ENCODE data around the gene CES5A.

Gene CES5A

DNA sequence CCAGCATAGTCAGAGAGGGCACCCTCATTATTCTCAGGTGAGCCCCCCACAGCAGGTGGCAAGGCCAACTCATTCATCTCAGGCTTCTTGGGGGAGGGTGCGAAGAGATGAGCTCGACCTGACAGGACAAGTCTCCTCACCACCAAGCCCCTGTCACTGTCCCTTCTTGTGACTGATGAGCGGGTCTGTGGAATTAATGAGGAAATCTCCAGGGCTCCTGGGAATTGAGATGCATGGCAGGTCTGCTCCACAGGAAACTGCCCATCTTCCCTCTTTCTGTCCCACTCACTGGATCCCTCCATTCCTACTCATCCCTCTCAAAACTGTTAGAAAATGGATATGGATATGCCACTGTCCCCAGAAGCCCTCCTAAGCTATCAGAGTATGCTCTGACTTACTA is 32.5 kb upstream of the CES5A start:
- Histone ChIP-seq H3K36me3 (replicated peaks in 1 of 2; ENCODE audit: control insufficient read depth in 2 of 2, insufficient read depth in 2 of 2, low read length in 2 of 2) (no peaks in the 10 kb centered on the region), H3K9me3 (replicated peaks in 1 of 2; ENCODE audit: control insufficient read depth in 2 of 2, insufficient read depth in 1 of 2, low read depth in 1 of 2, low read length in 2 of 2) (no peaks in the 10 kb centered on the region), H2BK12ac (ENCODE audit: low read length) (no peak overlapping the region), H3K27me3 (ENCODE audit: control insufficient read depth in 3 of 3, insufficient read depth in 3 of 3, low read depth in 1 of 3, low read length in 3 of 3) (peaks cover 0 to 3% (median 0%) of the 10 kb centered on the region in 3 experiments), H2BK5ac (ENCODE audit: low read length) (no peak overlapping the region), H2BK15ac (ENCODE audit: low read length) (no peak overlapping the region), H3K4me3 (ENCODE audit: low read length in 2 of 2) (no peak overlapping the region), H3K23ac (ENCODE audit: low read depth, low read length, poor library complexity) (no peak overlapping the region), H3K4me2 (ENCODE audit: insufficient read depth, low read length, poor library complexity, severe bottlenecking) (no peak overlapping the region), H3K4me1 (ENCODE audit: control insufficient read depth in 2 of 2, insufficient read depth in 1 of 2, low read depth in 1 of 2, low read length in 2 of 2) (peaks cover 0 to 3% of the 10 kb centered on the region in 2 donors), H2AK5ac (ENCODE audit: low read depth, low read length) (no peak overlapping the region), H4K91ac (ENCODE audit: low read depth, low read length, poor library complexity) (no peak overlapping the region), H3K79me1 (ENCODE audit: low read depth, low read length) (no peaks in the 10 kb centered on the region), H2AFZ (ENCODE audit: low read length) (no peak overlapping the region), H3K9ac (ENCODE audit: low read depth, low read length, poor library complexity) (no peak overlapping the region), H3K14ac (ENCODE audit: low read length) (no peak overlapping the region), H3K27ac (replicated peaks; ENCODE audit: low read length) (no peak overlapping the region), H4K8ac (ENCODE audit: low read depth, low read length) (no peak overlapping the region), H2BK120ac (ENCODE audit: low read depth, low read length) (no peak overlapping the region), H3K18ac (ENCODE audit: low read length) (peak overlapping the region; percentile 29), H3K4ac (ENCODE audit: low read length) (no peak overlapping the region)
- WGBS, 2 donors (ENCODE audit: extremely low coverage in 2 of 2, insufficient read length in 2 of 2, insufficient replicate concordance in 1 of 2), result no CpG with 5 or more reads among the region's 3 CpGs
- DNase-seq (ENCODE audit: low spot score), result no peak

DNA sequence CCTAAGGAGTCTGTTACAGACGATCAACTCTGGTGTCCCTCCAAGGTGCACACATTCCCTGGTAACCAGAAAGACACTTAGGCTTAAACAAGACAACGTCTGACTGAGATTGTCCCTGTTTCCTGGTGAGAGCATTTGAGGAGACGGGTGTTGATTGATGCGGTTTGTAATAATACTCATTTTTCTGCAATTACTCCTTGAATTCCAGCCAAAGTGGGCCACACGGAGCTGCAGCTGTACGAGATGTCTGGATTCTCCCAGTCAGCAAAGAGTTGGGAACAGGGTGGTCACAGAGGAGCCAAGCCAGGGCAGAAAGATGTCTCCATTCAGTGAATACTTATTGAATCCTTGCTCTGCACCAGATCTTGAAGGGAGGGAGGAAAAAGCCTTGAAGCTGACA is 30.9 kb upstream of the CES5A start:
- Histone ChIP-seq H4K8ac (ENCODE audit: low read depth, low read length) (no peak overlapping the region), H4K91ac (ENCODE audit: low read depth, low read length, poor library complexity) (no peak overlapping the region), H3K4me1 (ENCODE audit: control insufficient read depth in 2 of 2, insufficient read depth in 1 of 2, low read depth in 1 of 2, low read length in 2 of 2) (peaks cover 0 to 2% of the 10 kb centered on the region in 2 donors), H2AK5ac (ENCODE audit: low read depth, low read length) (no peak overlapping the region), H2BK120ac (ENCODE audit: low read depth, low read length) (no peak overlapping the region), H3K14ac (ENCODE audit: low read length) (no peak overlapping the region), H2BK12ac (ENCODE audit: low read length) (no peak overlapping the region), H2BK15ac (ENCODE audit: low read length) (no peak overlapping the region), H3K27me3 (ENCODE audit: control insufficient read depth in 3 of 3, insufficient read depth in 3 of 3, low read depth in 1 of 3, low read length in 3 of 3) (no peaks in the 10 kb centered on the region), H3K4me3 (ENCODE audit: low read length in 2 of 2) (no peak overlapping the region), H2BK5ac (ENCODE audit: low read length) (no peak overlapping the region), H3K4me2 (ENCODE audit: insufficient read depth, low read length, poor library complexity, severe bottlenecking) (no peak overlapping the region), H3K18ac (ENCODE audit: low read length) (no peak overlapping the region), H3K4ac (ENCODE audit: low read length) (no peak overlapping the region), H3K36me3 (replicated peaks in 1 of 2; ENCODE audit: control insufficient read depth in 2 of 2, insufficient read depth in 2 of 2, low read length in 2 of 2) (no peaks in the 10 kb centered on the region), H2AFZ (ENCODE audit: low read length) (no peak overlapping the region), H3K9ac (ENCODE audit: low read depth, low read length, poor library complexity) (no peak overlapping the region), H3K23ac (ENCODE audit: low read depth, low read length, poor library complexity) (no peak overlapping the region), H3K9me3 (replicated peaks in 1 of 2; ENCODE audit: control insufficient read depth in 2 of 2, insufficient read depth in 1 of 2, low read depth in 1 of 2, low read length in 2 of 2) (no peaks in the 10 kb centered on the region), H3K79me1 (ENCODE audit: low read depth, low read length) (no peaks in the 10 kb centered on the region), H3K27ac (replicated peaks; ENCODE audit: low read length) (no peak overlapping the region)
- DNase-seq (ENCODE audit: low spot score), result no peak
- WGBS, 2 donors (ENCODE audit: extremely low coverage in 2 of 2, insufficient read length in 2 of 2, insufficient replicate concordance in 1 of 2), result no CpG with 5 or more reads among the region's 6 CpGs

DNA sequence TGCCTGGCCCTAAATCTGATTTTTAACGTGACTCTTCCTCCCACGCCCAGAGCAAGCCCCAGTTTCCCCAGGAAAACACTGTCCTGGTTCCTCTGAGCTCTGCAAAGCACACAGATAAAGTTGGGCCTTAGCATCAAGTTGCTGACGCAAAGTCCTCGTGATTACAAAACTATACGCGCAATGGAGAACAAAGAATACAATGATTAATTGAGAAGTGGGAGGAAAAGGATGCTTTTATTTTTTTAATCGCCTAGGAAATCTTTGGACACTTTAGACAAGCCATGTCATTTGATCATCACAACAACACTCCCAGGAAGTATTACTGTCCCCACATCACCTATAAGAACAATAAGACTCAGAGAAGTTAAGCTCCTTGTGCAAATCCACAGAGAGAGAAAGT is 30.5 kb upstream of the CES5A start:
- no peak overlapping the region for H2BK12ac ChIP-seq (ENCODE audit: low read length)
- no peaks in the 10 kb centered on the region for H3K79me1 ChIP-seq (ENCODE audit: low read depth, low read length)
- no peak overlapping the region for H3K9ac ChIP-seq (ENCODE audit: low read depth, low read length, poor library complexity)
- no peak overlapping the region for H2BK15ac ChIP-seq (ENCODE audit: low read length)
- no peak overlapping the region for H4K91ac ChIP-seq (ENCODE audit: low read depth, low read length, poor library complexity)
- no peak for DNase-seq (ENCODE audit: low spot score)
- H3K36me3 ChIP-seq (replicated peaks in 1 of 2; ENCODE audit: control insufficient read depth in 2 of 2, insufficient read depth in 2 of 2, low read length in 2 of 2), result no peaks in the 10 kb centered on the region
- no peak overlapping the region for H2BK120ac ChIP-seq (ENCODE audit: low read depth, low read length)
- H3K27me3 ChIP-seq (ENCODE audit: control insufficient read depth in 3 of 3, insufficient read depth in 3 of 3, low read depth in 1 of 3, low read length in 3 of 3), result no peaks in the 10 kb centered on the region
- H3K23ac ChIP-seq (ENCODE audit: low read depth, low read length, poor library complexity), result no peak overlapping the region
- peaks cover 0 to 4% of the 10 kb centered on the region in 2 donors for H3K4me1 ChIP-seq (ENCODE audit: control insufficient read depth in 2 of 2, insufficient read depth in 1 of 2, low read depth in 1 of 2, low read length in 2 of 2)
- H3K4me2 ChIP-seq (ENCODE audit: insufficient read depth, low read length, poor library complexity, severe bottlenecking), result no peak overlapping the region
- H3K18ac ChIP-seq (ENCODE audit: low read length), result no peak overlapping the region
- no peak overlapping the region for H4K8ac ChIP-seq (ENCODE audit: low read depth, low read length)
- WGBS, 2 donors (ENCODE audit: extremely low coverage in 2 of 2, insufficient read length in 2 of 2, insufficient replicate concordance in 1 of 2), result no CpG with 5 or more reads among the region's 7 CpGs
- H2AK5ac ChIP-seq (ENCODE audit: low read depth, low read length), result no peak overlapping the region
- no peak overlapping the region for H3K14ac ChIP-seq (ENCODE audit: low read length)
- no peak overlapping the region for H2BK5ac ChIP-seq (ENCODE audit: low read length)
- no peak overlapping the region for H3K27ac ChIP-seq (replicated peaks; ENCODE audit: low read length)
- no peak overlapping the region for H3K4ac ChIP-seq (ENCODE audit: low read length)
- H3K9me3 ChIP-seq (replicated peaks in 1 of 2; ENCODE audit: control insufficient read depth in 2 of 2, insufficient read depth in 1 of 2, low read depth in 1 of 2, low read length in 2 of 2), result no peaks in the 10 kb centered on the region
- no peak overlapping the region for H3K4me3 ChIP-seq (ENCODE audit: low read length in 2 of 2)
- no peak overlapping the region for H2AFZ ChIP-seq (ENCODE audit: low read length)

DNA sequence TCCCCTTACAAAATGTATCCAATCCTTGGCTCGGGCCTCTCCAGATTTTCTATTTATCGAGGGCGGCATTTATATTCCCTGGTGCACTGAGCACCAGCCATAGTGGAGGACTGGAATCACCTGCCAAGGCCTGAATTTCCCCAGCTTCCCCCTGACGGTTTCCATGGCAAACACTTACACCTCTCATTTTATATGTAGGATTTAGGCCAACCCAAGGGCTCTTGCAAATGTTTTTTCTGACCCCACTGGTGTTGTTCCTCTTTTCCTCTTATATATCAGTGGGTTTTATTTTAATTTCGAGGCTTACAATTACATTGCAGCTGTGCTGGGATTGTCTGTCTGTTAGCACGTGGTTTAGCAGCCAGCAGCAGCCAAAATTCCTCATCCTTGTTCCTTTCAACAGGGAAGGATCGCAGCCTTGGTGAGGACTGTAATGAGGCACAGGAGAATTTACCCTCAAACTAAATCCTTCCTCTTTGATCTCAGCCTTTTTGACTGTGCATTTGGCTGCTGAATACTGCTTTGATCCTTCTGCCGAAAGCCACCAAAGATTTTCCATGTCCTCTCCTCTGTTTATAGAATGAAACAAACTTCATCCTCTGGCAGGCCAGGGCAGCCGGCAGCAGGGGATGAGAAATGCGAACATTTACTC is 26.5 kb upstream of the CES5A start:
- H3K18ac ChIP-seq (ENCODE audit: low read length), result no peak overlapping the region
- H3K36me3 ChIP-seq (replicated peaks in 1 of 2; ENCODE audit: control insufficient read depth in 2 of 2, insufficient read depth in 2 of 2, low read length in 2 of 2), result no peaks in the 10 kb centered on the region
- peaks cover 0 to 2% of the 10 kb centered on the region in 2 donors for H3K9me3 ChIP-seq (replicated peaks in 1 of 2; ENCODE audit: control insufficient read depth in 2 of 2, insufficient read depth in 1 of 2, low read depth in 1 of 2, low read length in 2 of 2)
- no peaks in the 10 kb centered on the region for H3K27me3 ChIP-seq (ENCODE audit: control insufficient read depth in 3 of 3, insufficient read depth in 3 of 3, low read depth in 1 of 3, low read length in 3 of 3)
- no peak overlapping the region for H2BK12ac ChIP-seq (ENCODE audit: low read length)
- no peak overlapping the region for H3K27ac ChIP-seq (replicated peaks; ENCODE audit: low read length)
- H3K9ac ChIP-seq (ENCODE audit: low read depth, low read length, poor library complexity), result no peak overlapping the region
- H2BK120ac ChIP-seq (ENCODE audit: low read depth, low read length), result no peak overlapping the region
- no peak overlapping the region for H2AK5ac ChIP-seq (ENCODE audit: low read depth, low read length)
- WGBS, 2 donors (ENCODE audit: extremely low coverage in 2 of 2, insufficient read length in 2 of 2, insufficient replicate concordance in 1 of 2), result no CpG with 5 or more reads among the region's 10 CpGs
- no peak overlapping the region for H3K4me2 ChIP-seq (ENCODE audit: insufficient read depth, low read length, poor library complexity, severe bottlenecking)
- no peak overlapping the region for H3K4ac ChIP-seq (ENCODE audit: low read length)
- no peak overlapping the region for H2BK15ac ChIP-seq (ENCODE audit: low read length)
- peaks cover 0 to 12% of the 10 kb centered on the region in 2 donors for H3K4me1 ChIP-seq (ENCODE audit: control insufficient read depth in 2 of 2, insufficient read depth in 1 of 2, low read depth in 1 of 2, low read length in 2 of 2)
- H2AFZ ChIP-seq (ENCODE audit: low read length), result no peak overlapping the region
- DNase-seq (ENCODE audit: low spot score), result no peak
- no peak overlapping the region for H3K23ac ChIP-seq (ENCODE audit: low read depth, low read length, poor library complexity)
- no peak overlapping the region for H2BK5ac ChIP-seq (ENCODE audit: low read length)
- H4K8ac ChIP-seq (ENCODE audit: low read depth, low read length), result no peak overlapping the region
- H4K91ac ChIP-seq (ENCODE audit: low read depth, low read length, poor library complexity), result no peak overlapping the region
- H3K14ac ChIP-seq (ENCODE audit: low read length), result no peak overlapping the region
- no peak overlapping the region for H3K4me3 ChIP-seq (ENCODE audit: low read length in 2 of 2)
- H3K79me1 ChIP-seq (ENCODE audit: low read depth, low read length), result no peaks in the 10 kb centered on the region

All from neuronal stem cell (in vitro differentiated cells).